ENCODE measurements around the gene STON1. TPM values are rescaled to one million over a fixed set of nuclear protein-coding genes. Genes with fewer than 3 reads are reported as not detected.

Gene STON1
- total RNA-seq, 2 donors from 2014 or later, result 15.0 to 19.5 TPM

DNA sequence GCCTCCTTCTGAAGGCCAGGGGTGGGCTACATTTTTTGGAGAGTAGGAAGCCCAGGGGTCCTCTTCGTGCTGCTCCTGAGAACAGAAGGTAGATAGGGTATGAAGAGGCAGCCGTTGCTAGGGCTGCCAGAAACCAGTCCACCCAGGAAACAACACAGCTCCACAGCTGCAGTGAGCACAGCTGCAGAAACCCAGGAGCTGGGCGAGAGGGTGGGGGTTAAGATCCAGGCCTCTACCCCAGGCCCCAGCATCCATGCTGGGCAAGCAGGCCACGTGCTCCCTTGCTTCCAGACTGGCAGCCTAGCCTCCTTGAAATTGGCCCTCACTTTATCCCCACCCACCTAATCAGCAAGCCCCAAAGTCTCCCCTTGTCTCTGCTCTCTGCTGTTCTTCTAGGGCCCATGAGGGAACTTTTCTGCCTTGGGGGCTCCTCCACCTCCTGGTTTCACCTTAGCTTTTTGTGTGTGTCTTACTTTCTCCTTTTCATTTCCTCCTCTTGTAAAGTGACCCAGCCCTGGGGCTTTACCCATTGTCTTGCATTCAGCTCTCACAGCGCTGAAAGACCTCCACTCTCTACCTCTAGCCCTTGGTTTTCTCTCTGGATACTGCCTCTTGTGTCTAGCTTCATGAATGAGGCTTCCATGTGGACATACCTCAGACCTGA is 30.7 kb downstream of the STON1 start:
- Mint-ChIP-seq H3K27me3 (ENCODE audit: insufficient read depth) (peaks cover 2% of the 10 kb centered on the region), H3K27ac (peak overlapping the region; percentile 39), H3K4me1 (peaks cover 11% of the 10 kb centered on the region), H3K36me3 (ENCODE audit: low read depth) (peaks cover 2% of the 10 kb centered on the region), H3K9me3 (peaks cover 13% of the 10 kb centered on the region), H3K4me3 (no peak overlapping the region)
- no peaks in the 10 kb centered on the region for H3K9me3 ChIP-seq (ENCODE audit: control insufficient read depth, low read length)
- H3K27me3 ChIP-seq (ENCODE audit: control insufficient read depth, insufficient read depth, low read length, poor library complexity, severe bottlenecking), result no peaks in the 10 kb centered on the region
- TF ChIP-seq CTCF (conservative IDR thresholded peaks at IDR 0.05), result no peak
- H3K27ac ChIP-seq (ENCODE audit: low read depth, low read length), result peak overlapping the region; percentile 32
- H3K36me3 ChIP-seq (ENCODE audit: control insufficient read depth, insufficient read depth, low read length), result no peaks in the 10 kb centered on the region
- DNase-seq, result no peak
- 76 to 80% methylated on average over 4 to 5 of the region's 5 CpGs for WGBS, 2 experiments (ENCODE audit: insufficient coverage in 1 of 2, insufficient read length in 1 of 2)
- no peak overlapping the region for H3K4me3 ChIP-seq (ENCODE audit: low read length)
- no peak overlapping the region for H3K9ac ChIP-seq (ENCODE audit: extremely low read depth, low read length, poor library complexity, severe bottlenecking)
- no peaks in the 10 kb centered on the region for H3K4me1 ChIP-seq (ENCODE audit: control insufficient read depth, insufficient read depth, low read length)

GRCh38 chr2:48562281-48562680 is 32.3 kb downstream of the STON1 start:
- Mint-ChIP-seq H3K9me3 (peaks cover 13% of the 10 kb centered on the region), H3K4me3 (no peak overlapping the region), H3K4me1 (peaks cover 17% of the 10 kb centered on the region), H3K36me3 (ENCODE audit: low read depth) (peaks cover 2% of the 10 kb centered on the region), H3K27ac (no peak overlapping the region), H3K27me3 (ENCODE audit: insufficient read depth) (peaks cover 2% of the 10 kb centered on the region)
- Histone ChIP-seq H3K4me3 (ENCODE audit: low read length) (no peak overlapping the region), H3K4me1 (ENCODE audit: control insufficient read depth, insufficient read depth, low read length) (no peaks in the 10 kb centered on the region), H3K36me3 (ENCODE audit: control insufficient read depth, insufficient read depth, low read length) (no peaks in the 10 kb centered on the region), H3K27ac (ENCODE audit: low read depth, low read length) (no peak overlapping the region), H3K9me3 (ENCODE audit: control insufficient read depth, low read length) (no peaks in the 10 kb centered on the region), H3K27me3 (ENCODE audit: control insufficient read depth, insufficient read depth, low read length, poor library complexity, severe bottlenecking) (no peaks in the 10 kb centered on the region), H3K9ac (ENCODE audit: extremely low read depth, low read length, poor library complexity, severe bottlenecking) (no peak overlapping the region)
- DNase-seq, result no peak
- TF ChIP-seq CTCF (conservative IDR thresholded peaks at IDR 0.05), result no peak
- 96% methylated on average over 3 to 4 of the region's 4 CpGs for WGBS, 2 experiments (ENCODE audit: insufficient coverage in 1 of 2, insufficient read length in 1 of 2)

- Histone ChIP-seq H3K9me3 (ENCODE audit: control insufficient read depth, low read length) (no peaks in the 10 kb centered on the region), H3K27ac (ENCODE audit: low read depth, low read length) (no peak overlapping the region), H3K9ac (ENCODE audit: extremely low read depth, low read length, poor library complexity, severe bottlenecking) (no peak overlapping the region), H3K4me1 (ENCODE audit: control insufficient read depth, insufficient read depth, low read length) (no peaks in the 10 kb centered on the region), H3K36me3 (ENCODE audit: control insufficient read depth, insufficient read depth, low read length) (no peaks in the 10 kb centered on the region), H3K4me3 (ENCODE audit: low read length) (no peak overlapping the region), H3K27me3 (ENCODE audit: control insufficient read depth, insufficient read depth, low read length, poor library complexity, severe bottlenecking) (no peaks in the 10 kb centered on the region)
- whole genome bisulfite sequencing, 2 experiments (ENCODE audit: insufficient coverage in 1 of 2, insufficient read length in 1 of 2), result 56 to 64% methylated on average over 4 to 7 of the region's 7 CpGs
- DNase-seq, result peak; percentile 61
- TF ChIP-seq CTCF (conservative IDR thresholded peaks at IDR 0.05), result peak; percentile 69
- Mint-ChIP-seq H3K4me3 (no peak overlapping the region), H3K27me3 (ENCODE audit: insufficient read depth) (peaks cover 2% of the 10 kb centered on the region), H3K36me3 (ENCODE audit: low read depth) (peaks cover 7% of the 10 kb centered on the region), H3K4me1 (peaks cover 6% of the 10 kb centered on the region), H3K9me3 (no peaks in the 10 kb centered on the region), H3K27ac (no peak overlapping the region)
Measured at GRCh38 chr2:48566592-48567310, 36.8 kb downstream of the STON1 start.
